Measurements from ENCODE around the gene TPRKB. TPM values are rescaled to one million over a fixed set of nuclear protein-coding genes. Genes with fewer than 3 reads are reported as not detected.
A peak's percentile ranks its signal among the peaks of the same experiment; 100 is the strongest.
"Not testable (repeated sequence)": the region's sequence is repeated elsewhere in the genome, so short reads cannot be mapped to it uniquely, and the experiment has no call there.

Gene TPRKB
- total and polyA plus RNA-seq, 9 of the 15 experiments (the other 6 are each of a cell fraction or from before 2014, with no cell fraction given), result 55.6 to 250 (median 112) TPM

DNA sequence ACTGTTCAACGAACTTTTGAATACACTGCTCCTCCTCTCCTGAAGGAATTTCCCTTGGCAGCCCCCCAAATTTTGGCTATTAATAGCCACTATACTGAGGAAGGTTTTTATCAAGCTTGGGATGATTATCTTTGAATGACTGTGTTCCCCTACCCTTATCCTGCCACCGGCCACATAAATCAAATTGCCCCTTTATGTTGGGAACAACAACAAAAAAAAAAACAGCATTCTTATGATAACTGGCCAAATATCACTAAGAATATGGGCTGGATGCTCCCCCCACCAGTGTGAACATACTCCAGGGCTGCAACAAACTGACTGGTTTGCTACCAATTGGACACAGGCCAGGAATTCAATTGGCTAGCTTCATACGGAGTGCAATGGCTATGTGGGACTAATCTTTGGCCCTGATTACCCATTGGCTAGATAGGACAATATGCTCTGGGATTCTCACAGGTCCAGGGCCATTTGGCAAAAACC is 22.2 kb upstream of the TPRKB start:
- TF ChIP-seq ZNF778 (CRISPR knock-in tag; IDR thresholded peaks at IDR 0.05) (no peak), NFIC (IDR thresholded peaks at IDR 0.05) (0 out of 2 replicates have a peak, but pooled peaks have one; percentile 5), ARID1B (IDR thresholded peaks at IDR 0.05) (no peak)
- Histone ChIP-seq H3K9me1 (ENCODE audit: control insufficient read depth, insufficient read depth, low read length) (no peaks in the 10 kb centered on the region), H4K20me1 (replicated peaks; ENCODE audit: control insufficient read depth, insufficient read depth, low read length) (no peaks in the 10 kb centered on the region), H3K36me3 (ENCODE audit: control insufficient read depth, insufficient read depth, low read length) (peaks cover 42% of the 10 kb centered on the region), H3K27me3 (ENCODE audit: control insufficient read depth in 2 of 2, insufficient read depth in 2 of 2, low read length in 2 of 2) (no peaks in the 10 kb centered on the region), H2AFZ (ENCODE audit: low read depth, low read length) (no peak overlapping the region), H3K4me1 (replicated peaks in 1 of 2; ENCODE audit: control insufficient read depth in 2 of 2, insufficient read depth in 2 of 2, low read length in 2 of 2) (no peaks in the 10 kb centered on the region), H3K4me2 (ENCODE audit: insufficient read depth, low read length) (no peak overlapping the region), H3K9ac (ENCODE audit: insufficient read depth in 1 of 2, low read depth in 2 of 2, low read length in 2 of 2) (no peak overlapping the region), H3K4me3 (no peak overlapping the region), H3K79me2 (ENCODE audit: control insufficient read depth, insufficient read depth, low read length) (no peaks in the 10 kb centered on the region), H3K9me3 (replicated peaks; ENCODE audit: control insufficient read depth, insufficient read depth, low read depth, low read length) (no peaks in the 10 kb centered on the region), H3K27ac (ENCODE audit: extremely low read depth, low read depth, low read length) (no peak overlapping the region)
- no peak for DNase-seq (ENCODE audit: extremely low read depth in 1 of 4, low spot score in 3 of 4)
- in situ Hi-C loops (cut with MboI) (no loop called here), intact Hi-C loops (cut with micrococcal nuclease) (no loop called here)
- no peak for FAIRE-seq
- ChIA-PET CTCF (ENCODE audit: low intra/inter-chr PET ratio) (no interaction called here), POLR2A (interaction anchor here (0.7 to 1.0 kb wide), 3 partner anchors 11 to 436 kb away, joined by 3 to 4 read pairs (median 4); no protein-coding TSS in a partner anchor)
- ATAC-seq, result no peak
- BruUV-seq (replicated peaks), result no TSS peak
- WGBS (ENCODE audit: insufficient coverage, low coverage, missing lambda C conversion rate), result 19% methylated on average over 3 of the region's 3 CpGs

DNA sequence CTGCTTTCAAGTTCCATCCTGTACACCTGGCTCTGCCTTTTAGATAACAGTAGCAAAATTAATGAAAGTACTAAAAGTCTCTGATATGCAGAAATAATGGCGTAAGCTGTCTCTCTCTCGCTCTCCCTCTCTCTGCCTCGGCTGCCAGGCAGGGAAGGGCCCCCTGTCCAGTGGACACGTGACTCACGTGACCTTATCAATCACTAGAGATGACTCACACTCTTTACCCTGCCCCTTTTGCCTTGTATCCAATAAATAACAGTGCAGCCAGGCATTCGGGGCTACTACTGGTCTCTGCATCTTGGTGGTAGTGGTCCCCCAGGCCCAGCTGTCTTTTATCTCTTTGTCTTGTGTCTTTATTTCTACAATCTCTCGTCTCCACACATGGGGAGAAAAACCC is 17.2 kb upstream of the TPRKB start:
- BruUV-seq (replicated peaks); H3K4me1 ChIP-seq (replicated peaks in 1 of 2; ENCODE audit: control insufficient read depth in 2 of 2, insufficient read depth in 2 of 2, low read length in 2 of 2); in situ Hi-C loops (cut with MboI); H3K9me1 ChIP-seq (ENCODE audit: control insufficient read depth, insufficient read depth, low read length); H3K4me3 ChIP-seq; intact Hi-C loops (cut with micrococcal nuclease); H3K9ac ChIP-seq (ENCODE audit: insufficient read depth in 1 of 2, low read depth in 2 of 2, low read length in 2 of 2); ATAC-seq; H3K27ac ChIP-seq (ENCODE audit: extremely low read depth, low read depth, low read length); DNase-seq (ENCODE audit: extremely low read depth in 1 of 4, low spot score in 3 of 4); H3K27me3 ChIP-seq (ENCODE audit: control insufficient read depth in 2 of 2, insufficient read depth in 2 of 2, low read length in 2 of 2); CTCF ChIA-PET (ENCODE audit: low intra/inter-chr PET ratio); H3K9me3 ChIP-seq (replicated peaks; ENCODE audit: control insufficient read depth, insufficient read depth, low read depth, low read length); H4K20me1 ChIP-seq (replicated peaks; ENCODE audit: control insufficient read depth, insufficient read depth, low read length); H2AFZ ChIP-seq (ENCODE audit: low read depth, low read length); H3K4me2 ChIP-seq (ENCODE audit: insufficient read depth, low read length); H3K79me2 ChIP-seq (ENCODE audit: control insufficient read depth, insufficient read depth, low read length); FAIRE-seq; TF ChIP-seq TOE1 (CRISPR knock-in tag; IDR thresholded peaks at IDR 0.05; ENCODE audit: borderline replicate concordance, low read depth): not testable (repeated sequence)
- peaks cover 10% of the 10 kb centered on the region; the same call in 2 of the 3 replicates for H3K36me3 ChIP-seq (ENCODE audit: control insufficient read depth, insufficient read depth, low read length)
- POLR2A ChIA-PET, result interaction anchor here (1.2 kb wide), 1 partner anchor 18 kb away, joined by 5 read pairs; the partner anchor contains the start of gene TPRKB
- 44% methylated on average over 7 of the region's 7 CpGs for WGBS (ENCODE audit: insufficient coverage, low coverage, missing lambda C conversion rate)
- TF ChIP-seq, protein P1, sequence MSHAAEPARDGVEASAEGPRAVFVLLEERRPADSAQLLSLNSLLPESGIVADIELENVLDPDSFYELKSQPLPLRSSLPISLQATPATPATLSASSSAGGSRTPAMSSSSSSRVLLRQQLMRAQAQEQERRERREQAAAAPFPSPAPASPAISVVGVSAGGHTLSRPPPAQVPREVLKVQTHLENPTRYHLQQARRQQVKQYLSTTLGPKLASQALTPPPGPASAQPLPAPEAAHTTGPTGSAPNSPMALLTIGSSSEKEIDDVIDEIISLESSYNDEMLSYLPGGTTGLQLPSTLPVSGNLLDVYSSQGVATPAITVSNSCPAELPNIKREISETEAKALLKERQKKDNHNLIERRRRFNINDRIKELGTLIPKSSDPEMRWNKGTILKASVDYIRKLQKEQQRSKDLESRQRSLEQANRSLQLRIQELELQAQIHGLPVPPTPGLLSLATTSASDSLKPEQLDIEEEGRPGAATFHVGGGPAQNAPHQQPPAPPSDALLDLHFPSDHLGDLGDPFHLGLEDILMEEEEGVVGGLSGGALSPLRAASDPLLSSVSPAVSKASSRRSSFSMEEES (CRISPR knock-in tag; IDR thresholded peaks at IDR 0.05), result peak; percentile 32; the same call in 1 of the 2 replicates
- TF ChIP-seq JUND (IDR thresholded peaks at IDR 0.05; ENCODE audit: borderline replicate concordance, low read depth, low read length), result peak; percentile 25; the same call in 1 of the 2 replicates
- peak; percentile 27; the same call in 1 of the 3 replicates for TF ChIP-seq JUND (tag; IDR thresholded peaks at IDR 0.05; ENCODE audit: borderline replicate concordance, low read depth, low read length)
- TF ChIP-seq, protein P2, sequence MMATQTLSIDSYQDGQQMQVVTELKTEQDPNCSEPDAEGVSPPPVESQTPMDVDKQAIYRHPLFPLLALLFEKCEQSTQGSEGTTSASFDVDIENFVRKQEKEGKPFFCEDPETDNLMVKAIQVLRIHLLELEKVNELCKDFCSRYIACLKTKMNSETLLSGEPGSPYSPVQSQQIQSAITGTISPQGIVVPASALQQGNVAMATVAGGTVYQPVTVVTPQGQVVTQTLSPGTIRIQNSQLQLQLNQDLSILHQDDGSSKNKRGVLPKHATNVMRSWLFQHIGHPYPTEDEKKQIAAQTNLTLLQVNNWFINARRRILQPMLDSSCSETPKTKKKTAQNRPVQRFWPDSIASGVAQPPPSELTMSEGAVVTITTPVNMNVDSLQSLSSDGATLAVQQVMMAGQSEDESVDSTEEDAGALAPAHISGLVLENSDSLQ (IDR thresholded peaks at IDR 0.05), result 0 out of 2 replicates have a peak, but pooled peaks have one; percentile 9
- peak; percentile 76 for TF ChIP-seq BHLHE40 (IDR thresholded peaks at IDR 0.05; ENCODE audit: low read length)
- TF ChIP-seq RAD51 (IDR thresholded peaks at IDR 0.05; ENCODE audit: borderline replicate concordance, low read depth), result peak; percentile 47; the same call in 1 of the 2 replicates
- TF ChIP-seq, protein P3, sequence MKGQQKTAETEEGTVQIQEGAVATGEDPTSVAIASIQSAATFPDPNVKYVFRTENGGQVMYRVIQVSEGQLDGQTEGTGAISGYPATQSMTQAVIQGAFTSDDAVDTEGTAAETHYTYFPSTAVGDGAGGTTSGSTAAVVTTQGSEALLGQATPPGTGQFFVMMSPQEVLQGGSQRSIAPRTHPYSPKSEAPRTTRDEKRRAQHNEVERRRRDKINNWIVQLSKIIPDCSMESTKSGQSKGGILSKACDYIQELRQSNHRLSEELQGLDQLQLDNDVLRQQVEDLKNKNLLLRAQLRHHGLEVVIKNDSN (CRISPR knock-in tag; IDR thresholded peaks at IDR 0.05), result peak; percentile 61
- 0 out of 2 replicates have a peak, but pooled peaks have one; percentile 49 for TF ChIP-seq TOE1 (IDR thresholded peaks at IDR 0.05; ENCODE audit: borderline replicate concordance)
- TF ChIP-seq FOSL1 (tag; conservative IDR thresholded peaks at IDR 0.05), result peak; percentile 42

Measured in K562 (cell line).